Neuronal stem cell (in vitro differentiated cells): ENCODE data around the gene CYP26A1.

ENCODE experiments used
- DNase-seq: peaks from one replicate; pipeline ENCODE4 v3.0.0-alpha.2; 2013; ENCODE audit warnings: low spot score
- H2AFZ ChIP-seq: one replicate; pipeline ENCODE4 v1.6.1; 2013; ENCODE audit warnings: mild to moderate bottlenecking, low read length, inconsistent platforms
- H2AK5ac ChIP-seq: 2 replicates; pipeline ENCODE4 v1.6.1; 2013; ENCODE audit warnings: low read depth, mild to moderate bottlenecking, inconsistent platforms, low read length, moderate library complexity, mixed read lengths
- H2BK120ac ChIP-seq: 2 replicates; pipeline ENCODE4 v1.6.1; 2013; ENCODE audit warnings: low read depth, mild to moderate bottlenecking, inconsistent platforms, low read length, moderate library complexity, mixed read lengths
- H2BK12ac ChIP-seq: one replicate; pipeline ENCODE4 v1.6.1; 2013; ENCODE audit warnings: low read length, inconsistent platforms
- H2BK15ac ChIP-seq: 2 replicates; pipeline ENCODE4 v1.6.1; 2013; ENCODE audit warnings: mild to moderate bottlenecking, low read length, inconsistent platforms, mixed read lengths
- H2BK5ac ChIP-seq: one replicate; pipeline ENCODE4 v1.6.1; 2013; ENCODE audit warnings: inconsistent platforms, mild to moderate bottlenecking, low read length, moderate library complexity
- H3K14ac ChIP-seq: one replicate; pipeline ENCODE4 v1.6.1; 2013; ENCODE audit warnings: low read length, inconsistent platforms
- H3K18ac ChIP-seq: 2 replicates; pipeline ENCODE4 v1.6.1; 2013; ENCODE audit warnings: low read length, inconsistent platforms
- H3K23ac ChIP-seq: 2 replicates; pipeline ENCODE4 v1.6.1; 2013; ENCODE audit warnings: low read depth, mild to moderate bottlenecking, mixed read lengths, low read length, inconsistent platforms; ENCODE audit not compliant: poor library complexity
- H3K27ac ChIP-seq: replicated peaks from 3 replicates; pipeline ENCODE4 v1.5.1; 2013; ENCODE audit warnings: low read length, inconsistent platforms
- H3K27me3 ChIP-seq, 3 experiments: 2 replicates each; pipeline ENCODE4 v1.6.1; 2013; ENCODE audit warnings: low read length in 3 of 3, mild to moderate bottlenecking in 2 of 3, inconsistent platforms in 1 of 3, low read depth in 1 of 3, mixed read lengths in 1 of 3, moderate library complexity in 1 of 3; ENCODE audit not compliant: control insufficient read depth in 3 of 3, insufficient read depth in 3 of 3
- H3K36me3 ChIP-seq, 2 donors: replicated peaks in 1 of 2; 2 replicates each; pipeline ENCODE4 v1.6.1; 2013; ENCODE audit warnings: low read length in 2 of 2; ENCODE audit not compliant: control insufficient read depth in 2 of 2, insufficient read depth in 2 of 2
- H3K4ac ChIP-seq: 2 replicates; pipeline ENCODE4 v1.6.1; 2013; ENCODE audit warnings: inconsistent platforms, mild to moderate bottlenecking, low read length, moderate library complexity
- H3K4me1 ChIP-seq, 2 donors: 1 replicate in 1 of 2; 2 replicates in 1 of 2; pipeline ENCODE4 v1.6.1; 2013; ENCODE audit warnings: low read length in 2 of 2, low read depth in 1 of 2; ENCODE audit not compliant: control insufficient read depth in 2 of 2, insufficient read depth in 1 of 2
- H3K4me2 ChIP-seq: one replicate; pipeline ENCODE4 v1.6.1; 2013; ENCODE audit warnings: mild to moderate bottlenecking, low read length, inconsistent platforms; ENCODE audit not compliant: insufficient read depth, poor library complexity, severe bottlenecking
- H3K4me3 ChIP-seq, 2 donors: 2 replicates each; pipeline ENCODE4 v1.5.1; 2013; ENCODE audit warnings: low read length in 2 of 2, mild to moderate bottlenecking in 2 of 2, inconsistent platforms in 1 of 2, moderate library complexity in 1 of 2
- H3K79me1 ChIP-seq: one replicate; pipeline ENCODE4 v1.6.1; 2013; ENCODE audit warnings: low read depth, mild to moderate bottlenecking, inconsistent platforms, low read length, moderate library complexity
- H3K9ac ChIP-seq: one replicate; pipeline ENCODE4 v1.6.1; 2013; ENCODE audit warnings: mild to moderate bottlenecking, low read depth, low read length, inconsistent platforms; ENCODE audit not compliant: poor library complexity
- H3K9me3 ChIP-seq, 2 donors: replicated peaks in 1 of 2; 2 replicates each; pipeline versions ENCODE3 to v1.6.1; 2013; ENCODE audit warnings: low read length in 2 of 2, mild to moderate bottlenecking in 2 of 2, inconsistent platforms in 1 of 2, low read depth in 1 of 2, mixed read lengths in 1 of 2, moderate library complexity in 1 of 2; ENCODE audit not compliant: control insufficient read depth in 2 of 2, insufficient read depth in 1 of 2
- H4K8ac ChIP-seq: one replicate; pipeline ENCODE4 v1.6.1; 2013; ENCODE audit warnings: low read depth, mild to moderate bottlenecking, inconsistent platforms, low read length, moderate library complexity
- H4K91ac ChIP-seq: one replicate; pipeline ENCODE4 v1.6.1; 2013; ENCODE audit warnings: low read length, low read depth, mild to moderate bottlenecking, inconsistent platforms; ENCODE audit not compliant: poor library complexity
- WGBS, 2 donors: extraction: QIAGEN DNeasy Blood & Tissue Kit; methylation state at CpG; one replicate each; pipeline ENCODE4 v1.1.7; 2013; ENCODE audit warnings: missing lambda C conversion rate in 2 of 2, mixed read lengths in 1 of 2; ENCODE audit not compliant: insufficient read length in 2 of 2, insufficient replicate concordance in 1 of 2; ENCODE audit errors: extremely low coverage in 2 of 2; 5-methylcytosine and 5-hydroxymethylcytosine counted together

The CYP26A1 gene

GRCh38 chr10:93085272-93085859 is 11.7 kb downstream of the CYP26A1 start:
- H3K27ac ChIP-seq: no peak overlapping the region
- H3K23ac ChIP-seq: no peak overlapping the region
- H3K18ac ChIP-seq: no peak overlapping the region
- H4K91ac ChIP-seq: no peak overlapping the region
- no peaks in the 10 kb centered on the region for H3K79me1 ChIP-seq
- H2BK15ac ChIP-seq: no peak overlapping the region
- no peak overlapping the region for H2AFZ ChIP-seq
- H3K4me2 ChIP-seq: no peak overlapping the region
- H3K9ac ChIP-seq: no peak overlapping the region
- H3K27me3 ChIP-seq: peaks cover 0 to 3% (median 0%) of the 10 kb centered on the region in 3 experiments
- WGBS, 2 donors: no CpG with 5 or more reads among the region's 4 CpGs
- no peak overlapping the region for H2BK5ac ChIP-seq
- no peak overlapping the region for H3K4ac ChIP-seq
- H3K4me1 ChIP-seq: peaks cover 0 to 4% of the 10 kb centered on the region in 2 donors
- H4K8ac ChIP-seq: no peak overlapping the region
- no peak overlapping the region for H3K4me3 ChIP-seq
- H3K14ac ChIP-seq: no peak overlapping the region
- H3K9me3 ChIP-seq: peaks cover 0 to 2% of the 10 kb centered on the region in 2 donors
- DNase-seq: no peak
- no peaks in the 10 kb centered on the region for H3K36me3 ChIP-seq
- no peak overlapping the region for H2BK12ac ChIP-seq
- no peak overlapping the region for H2AK5ac ChIP-seq
- no peak overlapping the region for H2BK120ac ChIP-seq

DNA sequence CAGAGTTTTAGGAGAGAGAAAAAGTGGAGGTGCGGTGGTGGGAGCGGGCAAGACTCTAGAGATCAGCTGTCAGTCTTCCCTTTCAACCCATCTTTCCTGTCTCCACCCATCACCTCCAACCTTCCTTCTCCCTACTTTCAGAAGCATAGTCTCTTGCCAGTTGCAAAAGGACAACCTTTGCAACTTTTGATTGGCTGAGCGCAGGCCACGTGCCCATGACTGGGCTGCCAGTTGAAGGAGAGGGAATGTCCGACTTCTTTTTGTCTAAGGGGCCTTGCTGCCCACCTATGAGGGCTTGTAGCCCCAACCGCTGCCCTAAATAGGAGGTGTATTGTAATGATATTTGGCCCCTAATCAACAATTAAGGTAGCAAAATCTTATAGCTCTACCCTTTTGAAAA is 12.6 kb downstream of the CYP26A1 start:
- Histone ChIP-seq H3K23ac (no peak overlapping the region), H2BK120ac (no peak overlapping the region), H2AFZ (no peak overlapping the region), H4K91ac (no peak overlapping the region), H4K8ac (no peak overlapping the region), H3K14ac (no peak overlapping the region), H2BK5ac (no peak overlapping the region), H3K79me1 (no peaks in the 10 kb centered on the region), H3K9me3 (peaks cover 0 to 2% of the 10 kb centered on the region in 2 donors), H3K27me3 (peaks cover 0 to 3% (median 0%) of the 10 kb centered on the region in 3 experiments), H3K27ac (no peak overlapping the region), H3K4me2 (no peak overlapping the region), H3K4ac (no peak overlapping the region), H3K36me3 (no peaks in the 10 kb centered on the region), H3K18ac (no peak overlapping the region), H2BK15ac (no peak overlapping the region), H3K9ac (no peak overlapping the region), H3K4me1 (peaks cover 0 to 4% of the 10 kb centered on the region in 2 donors), H2BK12ac (no peak overlapping the region), H2AK5ac (no peak overlapping the region), H3K4me3 (no peak overlapping the region)
- DNase-seq: no peak
- WGBS, 2 donors: no CpG with 5 or more reads among the region's 6 CpGs

GRCh38 chr10:93087846-93088245 is 14.2 kb downstream of the CYP26A1 start:
- Histone ChIP-seq H3K4me1 (no peaks in the 10 kb centered on the region), H3K79me1 (no peaks in the 10 kb centered on the region), H3K36me3 (no peaks in the 10 kb centered on the region), H4K8ac (no peak overlapping the region), H2BK12ac (no peak overlapping the region), H3K27me3 (peaks cover 0 to 3% (median 0%) of the 10 kb centered on the region in 3 experiments), H2BK120ac (no peak overlapping the region), H2AFZ (no peak overlapping the region), H3K9ac (no peak overlapping the region), H3K4me3 (no peak overlapping the region), H3K27ac (no peak overlapping the region), H3K4me2 (no peak overlapping the region), H2AK5ac (no peak overlapping the region), H3K18ac (no peak overlapping the region), H4K91ac (no peak overlapping the region), H2BK15ac (no peak overlapping the region), H3K23ac (no peak overlapping the region), H3K4ac (no peak overlapping the region), H3K14ac (no peak overlapping the region), H3K9me3 (peaks cover 0 to 2% of the 10 kb centered on the region in 2 donors), H2BK5ac (no peak overlapping the region)
- no peak for DNase-seq
- 100% methylated on average over 2 of the region's 3 CpGs; no CpG with 5 or more reads in 1 of the 2 donors for WGBS, 2 donors

DNA sequence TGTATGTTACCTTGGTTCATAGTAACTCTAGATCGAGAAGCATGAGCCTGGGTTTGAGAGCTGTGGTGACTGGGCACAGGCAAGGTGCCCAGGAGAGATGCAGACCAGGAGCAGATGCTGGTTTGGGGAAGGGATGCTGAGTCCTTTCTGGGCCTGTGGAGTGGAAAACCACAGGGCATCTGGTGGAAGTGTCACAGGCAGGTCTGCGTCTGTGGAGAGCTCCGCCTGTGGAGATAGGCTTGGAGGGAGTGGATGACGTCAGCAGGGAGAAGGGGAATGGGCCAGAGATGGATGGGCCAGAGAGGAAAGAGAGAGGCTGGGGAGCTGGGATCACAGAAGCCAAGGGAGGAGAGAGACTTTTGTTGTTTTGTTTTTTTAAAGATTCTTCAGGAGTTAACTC is 14.8 kb downstream of the CYP26A1 start:
- H3K4ac ChIP-seq: no peak overlapping the region
- no peaks in the 10 kb centered on the region for H3K4me1 ChIP-seq
- H3K27ac ChIP-seq: no peak overlapping the region
- no peak overlapping the region for H2AK5ac ChIP-seq
- no peak overlapping the region for H2BK5ac ChIP-seq
- no peak overlapping the region for H3K23ac ChIP-seq
- DNase-seq: no peak
- H3K27me3 ChIP-seq: peaks cover 0 to 3% (median 0%) of the 10 kb centered on the region in 3 experiments
- no peak overlapping the region for H3K9ac ChIP-seq
- no peak overlapping the region for H2BK120ac ChIP-seq
- H3K9me3 ChIP-seq: peaks cover 0 to 2% of the 10 kb centered on the region in 2 donors
- no peak overlapping the region for H3K18ac ChIP-seq
- no peak overlapping the region for H2BK15ac ChIP-seq
- H3K4me2 ChIP-seq: no peak overlapping the region
- H3K36me3 ChIP-seq: no peaks in the 10 kb centered on the region
- no peak overlapping the region for H2AFZ ChIP-seq
- no peak overlapping the region for H4K91ac ChIP-seq
- H4K8ac ChIP-seq: no peak overlapping the region
- no peak overlapping the region for H3K14ac ChIP-seq
- no peaks in the 10 kb centered on the region for H3K79me1 ChIP-seq
- no CpG with 5 or more reads among the region's 4 CpGs for WGBS, 2 donors
- H3K4me3 ChIP-seq: no peak overlapping the region
- H2BK12ac ChIP-seq: no peak overlapping the region
